NCI-H226 (cell line): ENCODE measurements around the gene DGKA.
"Not testable (repeated sequence)": the region's sequence is repeated elsewhere in the genome, so short reads cannot be mapped to it uniquely, and the experiment has no call there.

ENCODE experiments used
- DNase-seq: peaks from one replicate; pipeline ENCODE4 v3.0.0-alpha.2; 2015

The DGKA gene

DNA sequence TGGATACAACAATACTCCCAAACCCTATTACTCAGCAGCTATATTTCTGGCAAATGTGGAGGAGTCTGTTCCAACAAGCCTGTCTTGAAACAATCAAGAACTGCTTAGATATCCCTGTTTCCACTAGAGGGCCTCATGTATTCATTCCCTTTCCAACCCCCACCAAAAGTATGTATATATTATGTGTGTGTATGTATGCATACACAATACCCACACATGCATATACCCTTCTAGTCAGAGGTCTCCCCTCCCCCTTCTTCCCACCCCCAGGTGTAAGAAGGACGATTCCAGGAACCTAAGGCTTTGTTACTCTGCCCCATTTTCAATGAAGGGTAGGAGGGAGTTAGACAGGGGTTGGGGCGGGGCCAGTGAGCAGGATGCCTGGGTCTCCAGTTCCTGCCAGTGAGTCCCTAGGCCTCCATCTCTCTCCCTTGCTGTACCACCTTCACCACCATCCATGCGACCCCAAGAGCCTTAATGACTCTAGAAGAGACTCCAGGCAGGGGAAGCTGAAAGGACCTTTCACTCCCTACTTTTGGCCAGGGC, at the start of gene DGKA:
Gene DGKA, plus strand, starts transcription at position 392 of the 546 bp plus-strand sequence. CDS start 5,342 bp downstream, outside the sequence.
- peak; percentile 71 for DNase-seq

DNA sequence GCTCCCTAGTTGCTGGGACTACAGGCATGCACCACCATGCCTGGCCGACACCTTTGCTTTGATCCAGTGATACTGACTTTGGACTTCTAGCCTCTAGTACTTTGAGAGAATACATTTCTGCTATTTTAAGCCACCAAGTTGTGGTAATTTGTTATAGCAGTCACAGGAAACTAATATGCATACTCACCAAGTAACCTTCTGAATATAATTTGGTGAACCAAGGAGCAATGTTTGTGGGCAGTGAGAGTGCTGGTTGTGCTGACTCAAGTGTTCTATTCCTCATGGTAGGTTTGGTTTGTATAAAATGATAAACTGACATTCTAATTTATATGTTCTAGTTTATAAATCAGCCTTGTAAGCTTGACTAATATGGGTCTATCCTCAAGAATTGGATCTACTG, 45.8 kb upstream of the DGKA start:
- DNase-seq = no peak

DNA sequence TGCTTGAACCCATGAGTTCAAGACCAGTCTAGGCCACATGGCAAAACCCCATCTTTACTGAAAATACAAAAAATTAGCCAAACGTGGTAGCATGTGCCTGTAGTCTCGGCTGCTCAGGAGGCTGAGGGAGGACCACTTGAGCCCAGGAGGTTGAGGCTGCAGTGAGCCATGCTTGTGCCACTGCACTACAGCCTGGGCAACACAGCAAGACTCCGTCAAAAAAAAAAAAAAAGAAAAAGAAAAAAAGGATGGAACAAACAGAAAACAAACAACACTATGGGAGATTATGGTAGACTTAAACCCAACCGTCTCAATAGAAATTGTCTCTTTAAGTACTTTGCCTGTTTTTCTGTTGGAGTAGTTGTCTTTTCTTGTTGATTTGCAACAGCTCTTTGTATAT, 39.7 kb upstream of the DGKA start:
- no peak for DNase-seq

DNA sequence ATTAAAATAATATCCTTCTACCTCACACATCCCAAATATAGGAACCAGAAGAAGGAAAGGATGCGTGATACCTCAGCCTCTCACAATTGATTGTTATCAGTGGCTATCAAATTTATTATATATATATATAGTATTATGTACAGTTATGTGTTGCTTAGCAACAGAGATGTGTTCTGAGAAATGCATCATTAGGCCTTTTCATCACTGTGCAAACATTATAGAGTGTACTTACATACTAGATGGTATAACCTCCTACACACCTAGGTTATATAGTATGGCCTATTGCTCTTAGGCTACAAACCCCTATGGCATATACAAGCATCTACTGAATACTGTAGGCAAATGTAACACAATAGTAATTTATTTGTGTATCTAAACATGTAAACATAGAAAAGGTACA, 37.2 kb upstream of the DGKA start:
- DNase-seq = no peak

DNA sequence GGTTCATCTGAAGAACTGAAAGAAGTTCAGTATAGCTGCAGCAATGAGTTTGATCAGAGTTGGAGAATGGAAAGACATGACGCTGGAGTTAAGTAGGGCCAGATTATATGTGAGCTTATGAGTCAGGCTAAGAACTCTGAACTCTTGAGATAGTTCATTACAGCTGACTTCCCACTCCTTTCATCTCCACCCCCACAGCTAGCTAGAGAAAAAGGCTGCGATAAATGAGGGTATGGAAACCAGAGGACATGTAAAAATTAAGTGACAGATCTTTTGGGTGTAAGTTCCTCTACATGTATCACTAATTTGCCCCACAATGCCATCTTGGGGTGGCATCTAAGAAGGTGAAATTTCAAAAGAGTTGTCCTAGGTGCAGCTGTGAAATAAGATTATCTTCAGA, 31.9 kb upstream of the DGKA start:
- no peak for DNase-seq

DNA sequence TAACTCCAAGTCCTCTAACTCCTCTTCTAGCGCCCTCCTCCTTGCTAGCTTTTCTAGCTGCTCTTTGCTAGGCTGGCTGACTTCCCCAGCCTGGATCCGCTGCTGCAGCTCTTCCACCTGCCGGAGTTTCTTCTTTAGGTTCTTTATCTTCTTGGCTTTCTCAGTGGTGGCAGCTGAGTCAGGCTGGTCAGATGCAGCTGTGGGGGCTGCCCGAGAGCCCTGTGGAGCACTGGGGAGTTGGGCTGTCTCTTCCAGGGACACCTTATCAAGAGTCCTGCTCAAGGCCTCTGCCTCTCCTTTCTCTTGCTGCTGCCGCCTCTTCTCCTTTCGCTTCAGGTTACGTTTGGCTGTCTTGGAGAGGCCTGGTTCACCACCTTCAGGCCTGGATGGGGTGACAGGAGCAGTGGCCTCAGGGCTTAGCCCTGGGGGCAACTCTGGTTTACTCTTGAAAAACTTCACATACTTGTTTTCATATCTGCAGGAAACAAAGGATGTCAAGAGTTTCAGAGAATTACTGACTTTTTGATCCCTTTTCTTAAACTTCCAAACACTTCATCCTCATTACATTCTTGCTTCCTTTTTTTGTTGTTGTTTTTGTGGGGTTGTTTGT, 29.0 kb upstream of the DGKA start:
- DNase-seq = no peak

DNA sequence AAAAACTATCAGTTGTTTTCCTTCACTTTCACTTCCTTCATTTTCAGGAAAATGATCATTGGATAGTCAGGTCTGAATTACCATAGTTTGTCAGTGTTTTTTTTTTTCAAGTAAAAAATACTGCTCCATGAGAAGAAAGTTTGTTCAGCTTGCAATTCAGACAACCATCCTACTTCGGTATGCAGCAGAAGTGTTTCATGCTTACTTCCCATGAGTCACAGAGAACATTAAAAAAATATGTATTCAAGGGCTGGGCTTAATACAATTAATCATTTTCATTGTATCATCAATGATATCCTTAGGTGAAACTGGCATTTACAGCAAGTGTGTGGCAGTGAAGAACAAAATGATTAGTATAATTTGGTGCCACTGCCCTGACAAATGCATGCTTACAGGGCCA, 24.9 kb upstream of the DGKA start:
- DNase-seq = no peak

DNA sequence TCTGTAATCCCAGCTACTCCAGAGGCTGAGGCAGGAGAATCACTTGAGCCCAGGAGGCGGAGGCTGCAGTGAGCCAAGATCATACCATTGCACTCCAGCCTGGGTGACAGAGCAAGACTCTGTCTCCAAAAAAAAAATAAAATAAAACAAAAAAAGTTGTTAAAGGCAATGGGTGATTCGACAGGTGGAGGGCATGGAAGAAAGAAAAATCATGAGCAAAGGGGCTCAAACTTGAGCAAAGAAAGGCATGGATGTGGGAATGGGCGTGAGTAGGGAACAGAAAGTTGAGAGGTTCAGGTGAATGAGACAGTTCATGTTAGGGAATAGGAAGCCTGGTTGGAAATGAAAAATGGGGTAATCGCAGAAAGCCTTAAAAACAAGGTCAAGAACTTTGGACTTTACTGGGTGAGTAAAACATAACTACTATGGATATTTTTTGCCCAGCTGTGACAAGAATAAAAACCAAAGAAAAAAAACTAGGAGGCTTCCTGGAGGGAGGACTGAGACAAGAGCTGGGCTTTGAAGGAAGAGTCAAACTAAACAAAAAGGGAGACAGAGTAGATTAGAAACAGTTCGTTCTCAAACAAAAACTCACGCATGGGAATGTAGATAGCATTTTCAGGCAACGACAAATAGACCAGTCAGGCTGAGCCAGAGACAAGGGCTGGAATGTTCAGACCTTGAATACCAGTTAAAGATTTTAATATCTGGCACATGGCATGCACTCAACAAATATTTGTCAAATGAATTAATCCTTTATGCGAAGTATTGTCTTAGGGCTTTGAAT, 22.0 kb upstream of the DGKA start:
- DNase-seq = no peak

DNA sequence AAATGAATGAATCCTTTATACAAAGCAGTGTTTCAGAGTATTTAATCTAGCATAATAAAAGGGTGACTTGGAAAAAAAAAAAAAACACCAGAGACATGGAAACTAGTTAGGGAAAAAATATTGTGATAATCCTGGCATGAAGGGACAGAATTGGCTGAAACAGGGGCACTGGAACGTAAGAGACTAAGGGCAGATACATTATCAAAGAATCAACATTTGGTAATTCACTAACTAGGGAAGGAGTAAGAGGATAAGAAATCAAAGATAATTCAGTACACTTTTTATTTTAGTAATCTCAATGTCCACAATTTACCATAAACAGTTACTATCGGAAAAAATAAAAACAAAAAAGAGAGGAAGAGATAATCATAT, 21.5 kb upstream of the DGKA start:
- DNase-seq = no peak

DNA sequence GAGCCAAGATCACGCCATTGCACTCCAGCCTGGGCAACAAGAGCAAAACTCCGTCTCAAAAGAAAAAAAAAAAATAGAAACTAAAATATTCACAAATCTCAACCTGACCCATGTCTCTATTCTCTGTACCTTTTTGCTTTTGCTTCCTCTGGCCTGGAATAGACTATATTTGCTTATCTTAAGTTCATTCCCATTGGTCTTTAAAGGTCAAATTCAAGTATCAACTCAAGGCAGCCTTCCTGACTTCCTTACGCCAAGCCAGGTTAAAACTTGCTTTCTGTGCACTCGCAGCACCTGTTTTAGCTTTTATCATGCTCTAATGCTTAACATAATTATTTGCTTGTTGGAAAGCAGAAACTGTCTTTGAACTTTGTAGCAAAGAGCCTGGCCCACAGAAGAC, 18.1 kb upstream of the DGKA start:
- no peak for DNase-seq

DNA sequence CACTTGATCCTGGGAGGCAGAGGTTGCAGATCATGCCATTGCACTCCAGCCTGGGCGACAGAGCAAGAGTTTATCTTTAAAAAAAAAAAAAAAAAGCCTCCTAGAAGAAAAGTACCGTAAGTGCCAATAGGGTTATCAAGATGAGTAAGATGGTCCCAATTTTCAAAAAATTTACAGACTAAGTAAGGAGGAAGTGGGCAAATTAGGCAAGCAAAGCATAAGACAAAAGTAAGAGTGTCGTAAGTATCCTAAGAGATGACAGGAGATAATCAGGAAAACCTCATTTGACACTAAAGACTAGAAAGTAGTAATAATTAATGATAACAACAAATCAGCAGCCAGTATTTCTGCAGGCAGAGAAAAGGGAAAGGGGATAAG, 15.5 kb upstream of the DGKA start:
- no peak for DNase-seq

DNA sequence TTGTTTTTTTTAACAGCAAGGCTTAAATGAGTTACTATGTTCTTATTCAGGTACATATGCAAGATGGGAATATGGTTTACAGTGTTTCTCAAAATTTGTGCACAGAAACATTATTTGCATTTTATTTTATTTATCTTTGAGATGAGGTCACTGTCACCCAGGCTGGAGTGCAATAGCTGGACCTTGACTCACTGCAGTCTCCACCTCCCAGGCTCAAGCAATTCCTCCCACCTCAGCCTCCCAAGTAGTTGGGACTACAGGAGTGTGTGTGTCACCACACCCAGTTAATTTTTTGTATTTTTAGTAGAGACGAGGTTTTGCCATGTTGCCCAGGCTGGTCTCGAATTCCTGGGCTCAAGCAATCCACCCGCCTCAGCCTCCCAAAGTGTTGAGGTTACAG, 11.9 kb upstream of the DGKA start:
- peak; percentile 56 for DNase-seq

DNA sequence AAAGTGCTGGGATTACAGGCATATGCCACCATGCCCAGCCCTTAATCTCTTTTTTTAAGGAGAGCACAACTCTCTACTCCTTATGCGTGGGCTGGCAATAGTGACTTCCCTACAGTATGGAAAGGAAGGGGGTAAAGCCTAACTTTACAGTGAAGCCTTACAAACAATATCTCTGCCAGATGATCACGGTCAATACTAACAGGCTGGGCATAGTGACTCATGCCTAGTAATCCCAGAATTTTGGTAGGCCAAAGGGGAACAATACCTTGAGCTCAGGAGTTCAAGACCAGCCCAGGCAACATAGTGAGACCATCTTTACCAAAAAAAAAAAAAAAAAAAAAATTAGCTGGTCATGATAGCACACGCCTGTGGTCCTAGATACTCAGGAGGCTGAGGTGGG, 8.8 kb upstream of the DGKA start:
- no peak for DNase-seq

DNA sequence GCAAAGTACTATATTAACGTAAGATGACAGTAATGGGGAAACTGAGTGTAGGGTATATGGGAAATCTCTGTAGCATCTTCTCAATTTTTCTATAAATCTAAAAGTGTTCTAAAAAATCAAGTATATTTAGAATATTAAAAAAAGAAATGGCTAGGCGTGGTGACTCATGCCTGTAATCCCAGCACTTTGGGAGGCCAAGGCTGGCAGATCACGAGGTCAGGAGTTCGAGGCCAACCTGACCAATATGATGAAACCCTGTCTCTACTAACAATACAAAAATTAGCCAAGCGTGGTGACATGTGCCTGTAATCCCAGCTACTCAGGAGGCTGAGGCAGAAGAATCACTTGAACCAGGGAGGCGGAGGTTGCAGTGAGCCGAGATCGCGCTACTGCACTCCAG, 7.3 kb upstream of the DGKA start:
- DNase-seq = not testable (repeated sequence)

DNA sequence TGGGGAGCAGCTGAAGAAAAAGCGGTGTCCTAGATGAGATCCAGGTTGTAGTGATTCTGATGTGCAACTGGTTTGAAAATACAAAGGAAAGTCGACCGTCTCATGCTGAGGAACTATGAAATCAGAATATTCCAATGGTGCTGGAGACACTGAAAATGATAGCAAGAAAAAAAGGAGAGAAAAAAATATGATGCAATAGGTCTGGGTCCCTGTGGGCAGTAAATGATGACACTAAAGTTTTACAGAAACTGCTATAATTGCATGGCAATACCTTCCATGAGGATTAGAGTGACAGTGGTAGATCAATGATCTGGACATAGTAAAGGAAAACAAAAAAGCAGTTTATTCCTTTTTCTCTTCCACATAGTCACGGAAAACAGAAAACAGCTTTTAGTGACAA, 5.6 kb upstream of the DGKA start:
- no peak for DNase-seq

DNA sequence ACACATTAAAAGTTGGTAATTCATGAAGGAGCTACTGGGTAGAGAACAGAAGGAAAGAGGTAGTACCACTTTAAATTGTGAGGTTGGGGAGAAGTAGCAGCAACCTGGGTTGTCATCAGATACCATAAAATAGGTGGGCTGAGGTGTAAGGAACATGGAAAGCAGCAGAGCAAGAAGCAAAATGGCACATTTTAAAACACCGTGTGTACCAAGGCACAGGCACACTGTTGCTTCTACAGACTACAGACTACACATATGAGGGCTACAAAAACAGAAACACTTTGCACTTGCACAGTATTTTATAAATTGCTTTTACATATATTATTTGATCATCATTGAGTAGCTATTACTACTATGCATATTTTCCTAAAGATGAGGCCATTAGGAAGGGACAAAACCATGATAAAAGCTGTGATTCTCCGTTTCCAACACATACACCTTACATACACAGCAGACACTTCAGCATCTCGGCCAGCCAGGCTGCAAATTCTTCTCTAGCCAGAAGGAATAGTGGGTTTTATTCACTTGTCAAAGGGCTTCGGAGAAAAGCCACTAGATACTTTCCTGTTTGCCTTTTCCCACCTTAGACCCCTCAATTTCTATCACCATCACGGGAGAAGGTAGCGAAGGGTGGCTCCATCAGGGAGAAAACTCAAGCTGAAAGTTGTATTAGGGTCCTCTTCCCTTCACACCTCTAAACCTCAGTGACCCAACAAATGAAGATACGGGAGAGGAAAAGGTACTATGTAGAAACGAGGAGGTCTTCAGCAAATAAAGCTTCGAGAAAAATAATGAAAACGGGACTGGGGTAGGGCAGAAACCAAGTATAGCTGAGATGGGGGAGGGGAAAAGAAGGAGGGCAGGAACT, 4.9 kb upstream of the DGKA start:
- no peak for DNase-seq

DNA sequence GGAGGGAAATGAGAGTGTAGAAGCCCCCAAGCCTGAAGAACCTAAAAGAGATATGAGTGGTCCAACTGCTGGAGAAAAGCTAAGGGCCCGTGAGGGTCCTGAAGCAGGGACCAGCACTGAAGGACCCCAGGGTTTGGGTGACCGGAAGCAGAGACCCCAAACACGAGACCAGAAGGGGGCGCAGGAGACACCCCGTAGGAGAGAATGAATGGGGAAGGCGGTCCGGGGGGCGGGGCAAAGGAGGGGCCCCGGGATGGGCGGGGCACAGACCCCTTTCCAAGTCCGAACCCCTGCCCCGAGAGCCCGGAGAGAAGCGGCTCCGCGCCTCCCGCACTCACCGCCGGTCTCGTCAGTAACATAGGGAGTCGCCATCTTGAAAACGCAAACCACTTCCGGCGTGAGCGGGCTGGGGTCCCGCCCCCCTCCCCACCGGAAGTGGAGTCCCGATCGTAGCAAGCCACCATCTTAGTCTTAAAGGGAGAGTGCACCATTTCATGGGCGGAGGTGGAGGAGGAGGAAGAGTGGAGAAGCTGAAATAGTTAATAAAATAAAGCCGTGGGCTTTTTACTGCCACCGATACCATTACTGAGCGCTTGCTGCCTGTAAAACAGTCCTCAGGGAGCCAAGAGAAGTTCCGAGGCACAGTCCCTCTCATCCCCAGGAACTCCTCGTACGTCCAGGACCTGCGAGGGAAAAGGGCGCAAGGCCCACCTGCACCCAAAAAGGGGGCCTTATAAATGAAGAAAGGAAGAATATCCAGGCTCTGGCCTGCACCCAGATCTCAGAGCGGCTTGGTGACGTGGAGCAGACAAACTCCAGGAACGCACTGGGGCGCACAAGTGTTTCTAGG, 4.0 kb upstream of the DGKA start:
- peak; percentile 94 for DNase-seq

DNA sequence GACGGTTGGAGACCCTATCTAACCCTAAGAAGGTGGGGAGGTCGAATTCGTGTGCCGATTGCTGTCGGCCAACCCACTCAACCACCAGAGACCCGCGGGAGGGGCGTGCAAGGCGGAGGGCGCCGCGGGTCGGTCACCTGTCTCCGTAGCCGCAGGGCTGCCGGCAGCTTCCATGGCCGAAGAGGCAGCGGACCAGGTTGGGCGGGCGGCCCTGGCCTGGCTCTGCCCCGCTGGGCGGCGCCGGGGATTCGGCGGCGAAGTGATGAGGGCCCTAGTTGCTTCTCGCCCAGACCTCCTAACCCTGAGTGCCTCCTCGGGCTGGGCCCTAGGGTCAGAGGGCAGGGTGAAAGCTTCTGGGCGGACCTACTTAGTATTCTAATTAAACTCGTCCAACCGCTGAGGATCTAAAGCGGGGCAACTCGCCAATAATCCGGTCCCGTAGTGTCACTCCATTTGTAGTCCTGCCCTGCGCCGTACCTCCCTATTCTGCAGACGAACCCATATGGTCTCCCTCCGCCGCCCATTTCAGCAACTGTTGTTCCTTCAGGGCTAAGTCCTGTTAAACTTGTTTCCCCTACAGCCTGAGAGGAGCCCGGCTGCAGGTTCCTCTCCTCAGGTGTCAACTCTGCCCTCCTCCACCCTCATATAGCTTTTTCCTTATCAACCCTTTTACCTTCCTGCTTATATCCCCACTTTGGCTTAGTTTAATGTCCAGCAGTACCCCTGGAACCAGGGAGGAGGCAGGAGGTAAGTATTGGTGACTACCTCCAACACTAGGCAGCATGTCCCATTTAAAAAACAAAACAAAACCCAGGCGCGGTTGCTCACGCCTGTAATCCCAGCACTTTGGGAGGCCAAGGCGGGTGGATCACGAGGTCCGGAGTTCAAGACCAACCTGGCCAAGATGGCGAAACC, 3.1 kb upstream of the DGKA start, which contains the start of gene PYM1:
Gene PYM1, minus strand, starts transcription at position 307 of the 915 bp plus-strand sequence. Its CDS starts 133 bp downstream, at position 174.
- peak; percentile 56 for DNase-seq

DNA sequence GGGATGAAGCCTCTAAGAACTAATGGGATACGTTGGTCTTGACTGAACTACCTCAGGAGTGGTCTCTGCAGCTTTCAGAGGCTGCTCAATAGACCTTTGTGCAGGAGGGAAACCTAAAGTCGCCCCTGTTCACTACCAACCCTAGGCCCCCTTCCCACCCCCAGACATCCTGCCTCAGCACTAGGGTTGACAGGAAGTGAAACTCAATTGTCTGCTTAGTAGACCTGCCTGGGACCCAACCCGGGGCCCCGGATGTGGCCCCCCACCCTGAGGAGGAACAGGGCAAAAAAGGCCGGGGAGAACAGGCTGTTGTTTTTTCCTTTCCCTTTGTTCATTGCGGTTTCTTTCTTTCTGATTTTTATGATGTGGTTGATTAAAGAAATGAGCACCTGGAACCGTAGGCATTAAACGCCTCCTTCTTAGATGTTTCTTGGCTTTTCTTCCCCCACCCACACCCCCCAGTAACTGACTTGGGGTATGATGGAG, 1.6 kb upstream of the DGKA start:
- no peak for DNase-seq

DNA sequence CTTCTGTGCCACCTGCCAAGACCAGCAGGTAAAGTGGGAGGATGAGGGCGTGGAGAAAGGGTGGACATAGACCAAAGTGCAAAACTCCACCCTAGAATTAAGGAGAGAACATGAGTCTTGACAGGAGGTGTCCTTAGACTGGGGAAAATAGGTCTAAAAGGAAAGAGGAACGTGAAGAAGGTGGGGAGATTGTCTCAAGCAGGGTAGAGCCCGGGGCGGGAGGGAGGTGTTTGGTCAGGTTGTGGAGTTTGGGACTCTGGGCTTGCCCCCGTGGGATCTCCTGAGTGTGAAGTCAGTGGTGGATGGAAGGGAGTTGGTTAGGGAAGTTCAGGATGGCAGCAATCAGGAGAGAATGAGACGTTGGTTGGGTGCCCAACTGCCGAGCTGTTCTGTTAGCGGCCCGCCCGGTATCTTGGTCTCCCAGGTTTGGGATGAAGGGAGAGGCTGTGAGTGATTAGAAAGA, 386 bp downstream of the DGKA start:
- DNase-seq = no peak
